Measurements from ENCODE around the gene TNFSF4. TPM values are rescaled to one million over a fixed set of nuclear protein-coding genes. Genes with fewer than 3 reads are reported as not detected.
A peak's percentile ranks its signal among the peaks of the same experiment; 100 is the strongest.

TNFSF4 gene
- total and polyA plus RNA-seq, 2 of the 13 experiments (the other 11 are each of a cell fraction or from before 2014, with no cell fraction given): 2.4 to 7.9 TPM

DNA sequence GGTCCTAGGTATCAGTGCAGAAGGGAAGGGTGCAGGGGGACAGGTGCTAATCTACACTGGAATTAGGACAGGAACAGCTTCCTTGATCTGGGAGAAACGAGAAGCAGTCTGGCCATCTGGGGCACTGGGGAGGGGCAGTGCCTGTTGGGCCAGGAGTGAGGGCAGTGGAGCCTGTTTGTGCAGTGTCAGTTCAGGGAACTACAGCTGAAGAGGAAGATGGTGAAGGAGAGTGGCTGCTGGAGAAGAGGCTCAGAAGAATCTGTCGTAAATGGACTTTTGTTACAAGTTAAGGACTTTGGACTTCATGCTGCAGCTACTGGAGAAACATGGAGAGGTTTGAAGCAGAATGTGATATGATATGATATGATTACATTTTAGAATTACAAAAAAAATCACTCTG, 3.2 kb upstream of the TNFSF4 start (continued):
- TF ChIP-seq MIXL1 (CRISPR knock-in tag; IDR thresholded peaks at IDR 0.05): peak; percentile 10; the same call in 1 of the 2 replicates
- TF ChIP-seq ZNF142 (CRISPR knock-in tag; IDR thresholded peaks at IDR 0.05): 0 out of 2 replicates have a peak, but pooled peaks have one; percentile 22
- no peak for TF ChIP-seq HNF1A (IDR thresholded peaks at IDR 0.05; ENCODE audit: low read depth)
- TF ChIP-seq HNF1A (CRISPR knock-in tag; IDR thresholded peaks at IDR 0.05; ENCODE audit: borderline replicate concordance): no peak
- TF ChIP-seq ZC3H4 (CRISPR knock-in tag; IDR thresholded peaks at IDR 0.05; ENCODE audit: borderline replicate concordance): peak; percentile 85
- TF ChIP-seq SP5 (CRISPR knock-in tag; IDR thresholded peaks at IDR 0.05; ENCODE audit: borderline replicate concordance, low read depth): 0 out of 2 replicates have a peak, but pooled peaks have one; percentile 26
- TF ChIP-seq KDM2A (CRISPR knock-in tag; IDR thresholded peaks at IDR 0.05; ENCODE audit: borderline replicate concordance, low read depth): 0 out of 2 replicates have a peak, but pooled peaks have one; percentile 32
- TF ChIP-seq STAT5B (CRISPR knock-in tag; IDR thresholded peaks at IDR 0.05): 0 out of 2 replicates have a peak, but pooled peaks have one; percentile 23
- no peak for TF ChIP-seq AKNA (CRISPR knock-in tag; IDR thresholded peaks at IDR 0.05; ENCODE audit: borderline replicate concordance)
- no peak for TF ChIP-seq SRSF9 (IDR thresholded peaks at IDR 0.05; ENCODE audit: borderline replicate concordance, insufficient read depth, low read depth, low read length, poor library complexity, severe bottlenecking)
- 0 out of 2 replicates have a peak, but pooled peaks have one; percentile 27 for TF ChIP-seq ZBTB38 (CRISPR knock-in tag; IDR thresholded peaks at IDR 0.05)
- TF ChIP-seq HOMEZ (CRISPR knock-in tag; IDR thresholded peaks at IDR 0.05; ENCODE audit: low read depth): no peak
- no peak for TF ChIP-seq ZNF124 (CRISPR knock-in tag; IDR thresholded peaks at IDR 0.05)

Data from HepG2 (cell line).